ENCODE data around the gene SLC17A4. TPM values are rescaled to one million over a fixed set of nuclear protein-coding genes. Genes with fewer than 3 reads are reported as not detected.

Gene SLC17A4
- total and polyA plus RNA-seq, 10 of the 15 experiments (the other 5 are each of a cell fraction or from before 2014, with no cell fraction given): not detected

DNA sequence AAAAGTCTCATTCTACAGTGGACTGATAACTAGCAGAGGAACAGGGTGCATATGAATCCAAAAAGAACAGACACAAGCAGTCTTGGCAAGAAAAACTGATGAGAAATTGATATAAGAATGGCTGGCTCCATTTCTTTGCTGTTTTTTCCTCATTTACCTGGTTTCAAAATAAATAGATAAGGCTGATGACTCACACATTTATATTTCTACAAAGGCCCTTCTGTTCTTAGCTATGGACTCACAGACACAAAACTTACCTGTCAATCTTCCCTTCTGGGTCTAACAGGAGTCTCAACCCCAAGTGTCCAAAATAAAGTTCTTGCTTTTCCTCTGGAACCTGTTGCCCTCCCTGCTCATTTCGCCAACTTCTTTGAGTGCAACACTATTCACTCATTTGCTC is 941 bp downstream of the SLC17A4 start:
- DNase-seq (ENCODE audit: low read depth, low spot score) (no peak), FAIRE-seq (no peak), ATAC-seq (no peak)
- intact Hi-C loops (cut with micrococcal nuclease; ENCODE audit: unreplicated experiment) (no loop called here), in situ Hi-C loops (cut with MboI) (no loop called here)
- BruUV-seq (replicated peaks): no TSS peak
- ChIA-PET RAD21 (ENCODE audit: unreplicated experiment) (no interaction called here), SMC1A (ENCODE audit: uncharacterized antibody, unreplicated experiment) (interaction anchor here (1.0 kb wide), 1 partner anchor 34 kb away, joined by 3 read pairs; no protein-coding TSS in a partner anchor), CTCF (interaction anchor here (1.4 kb wide), 1 partner anchor 34 kb away, joined by 5 read pairs; no protein-coding TSS in a partner anchor), POLR2A (no interaction called here)
- no peak overlapping the region for H3K27ac ChIP-seq (ENCODE audit: control insufficient read depth, insufficient read depth)
- no peaks in the 10 kb centered on the region for H3K36me3 ChIP-seq (ENCODE audit: control insufficient read depth in 2 of 2, insufficient read depth in 2 of 2, low read length in 1 of 2)
- H3K4me3 ChIP-seq: no peak overlapping the region
- WGBS (ENCODE audit: insufficient coverage, insufficient replicate concordance, low lambda C conversion rate, missing lambda C conversion rate): 25% methylated on average over 1 of the region's 1 CpG
- H3K9ac ChIP-seq (ENCODE audit: control insufficient read depth, insufficient read depth, low read length): no peak overlapping the region
- H3K9me3 ChIP-seq (replicated peaks; ENCODE audit: control insufficient read depth, insufficient read depth, low read length): no peaks in the 10 kb centered on the region
- no peaks in the 10 kb centered on the region for H3K4me1 ChIP-seq (ENCODE audit: control insufficient read depth, insufficient read depth, low read length)
- no peak overlapping the region for H3K4me2 ChIP-seq (ENCODE audit: control insufficient read depth, insufficient read depth)
- no peaks in the 10 kb centered on the region for H3K79me2 ChIP-seq (ENCODE audit: control insufficient read depth, insufficient read depth, low read length)
- no peak overlapping the region for H2AFZ ChIP-seq (ENCODE audit: control insufficient read depth, low read depth, low read length)
- H3K27me3 ChIP-seq (replicated peaks in 1 of 2; ENCODE audit: control insufficient read depth in 2 of 2, insufficient read depth in 2 of 2, low read length in 1 of 2): peaks cover 0 to 2% of the 10 kb centered on the region in 2 experiments; a peak in 2 of 4 replicates
- H4K20me1 ChIP-seq (ENCODE audit: control insufficient read depth, insufficient read depth): no peaks in the 10 kb centered on the region
- no peak for TF ChIP-seq POLR2AphosphoS2 (IDR thresholded peaks at IDR 0.05; ENCODE audit: low read depth, low read length)
- TF ChIP-seq, protein P1, sequence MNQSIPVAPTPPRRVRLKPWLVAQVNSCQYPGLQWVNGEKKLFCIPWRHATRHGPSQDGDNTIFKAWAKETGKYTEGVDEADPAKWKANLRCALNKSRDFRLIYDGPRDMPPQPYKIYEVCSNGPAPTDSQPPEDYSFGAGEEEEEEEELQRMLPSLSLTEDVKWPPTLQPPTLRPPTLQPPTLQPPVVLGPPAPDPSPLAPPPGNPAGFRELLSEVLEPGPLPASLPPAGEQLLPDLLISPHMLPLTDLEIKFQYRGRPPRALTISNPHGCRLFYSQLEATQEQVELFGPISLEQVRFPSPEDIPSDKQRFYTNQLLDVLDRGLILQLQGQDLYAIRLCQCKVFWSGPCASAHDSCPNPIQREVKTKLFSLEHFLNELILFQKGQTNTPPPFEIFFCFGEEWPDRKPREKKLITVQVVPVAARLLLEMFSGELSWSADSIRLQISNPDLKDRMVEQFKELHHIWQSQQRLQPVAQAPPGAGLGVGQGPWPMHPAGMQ (IDR thresholded peaks at IDR 0.05; ENCODE audit: borderline replicate concordance): no peak
- no peak for TF ChIP-seq CBX5 (IDR thresholded peaks at IDR 0.05; ENCODE audit: low read depth)
- TF ChIP-seq, protein P2, sequence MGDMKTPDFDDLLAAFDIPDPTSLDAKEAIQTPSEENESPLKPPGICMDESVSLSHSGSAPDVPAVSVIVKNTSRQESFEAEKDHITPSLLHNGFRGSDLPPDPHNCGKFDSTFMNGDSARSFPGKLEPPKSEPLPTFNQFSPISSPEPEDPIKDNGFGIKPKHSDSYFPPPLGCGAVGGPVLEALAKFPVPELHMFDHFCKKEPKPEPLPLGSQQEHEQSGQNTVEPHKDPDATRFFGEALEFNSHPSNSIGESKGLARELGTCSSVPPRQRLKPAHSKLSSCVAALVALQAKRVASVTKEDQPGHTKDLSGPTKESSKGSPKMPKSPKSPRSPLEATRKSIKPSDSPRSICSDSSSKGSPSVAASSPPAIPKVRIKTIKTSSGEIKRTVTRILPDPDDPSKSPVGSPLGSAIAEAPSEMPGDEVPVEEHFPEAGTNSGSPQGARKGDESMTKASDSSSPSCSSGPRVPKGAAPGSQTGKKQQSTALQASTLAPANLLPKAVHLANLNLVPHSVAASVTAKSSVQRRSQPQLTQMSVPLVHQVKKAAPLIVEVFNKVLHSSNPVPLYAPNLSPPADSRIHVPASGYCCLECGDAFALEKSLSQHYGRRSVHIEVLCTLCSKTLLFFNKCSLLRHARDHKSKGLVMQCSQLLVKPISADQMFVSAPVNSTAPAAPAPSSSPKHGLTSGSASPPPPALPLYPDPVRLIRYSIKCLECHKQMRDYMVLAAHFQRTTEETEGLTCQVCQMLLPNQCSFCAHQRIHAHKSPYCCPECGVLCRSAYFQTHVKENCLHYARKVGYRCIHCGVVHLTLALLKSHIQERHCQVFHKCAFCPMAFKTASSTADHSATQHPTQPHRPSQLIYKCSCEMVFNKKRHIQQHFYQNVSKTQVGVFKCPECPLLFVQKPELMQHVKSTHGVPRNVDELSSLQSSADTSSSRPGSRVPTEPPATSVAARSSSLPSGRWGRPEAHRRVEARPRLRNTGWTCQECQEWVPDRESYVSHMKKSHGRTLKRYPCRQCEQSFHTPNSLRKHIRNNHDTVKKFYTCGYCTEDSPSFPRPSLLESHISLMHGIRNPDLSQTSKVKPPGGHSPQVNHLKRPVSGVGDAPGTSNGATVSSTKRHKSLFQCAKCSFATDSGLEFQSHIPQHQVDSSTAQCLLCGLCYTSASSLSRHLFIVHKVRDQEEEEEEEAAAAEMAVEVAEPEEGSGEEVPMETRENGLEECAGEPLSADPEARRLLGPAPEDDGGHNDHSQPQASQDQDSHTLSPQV (IDR thresholded peaks at IDR 0.05): no peak
- no peak for TF ChIP-seq ESRRA (IDR thresholded peaks at IDR 0.05; ENCODE audit: low read length)
- TF ChIP-seq, protein P3, sequence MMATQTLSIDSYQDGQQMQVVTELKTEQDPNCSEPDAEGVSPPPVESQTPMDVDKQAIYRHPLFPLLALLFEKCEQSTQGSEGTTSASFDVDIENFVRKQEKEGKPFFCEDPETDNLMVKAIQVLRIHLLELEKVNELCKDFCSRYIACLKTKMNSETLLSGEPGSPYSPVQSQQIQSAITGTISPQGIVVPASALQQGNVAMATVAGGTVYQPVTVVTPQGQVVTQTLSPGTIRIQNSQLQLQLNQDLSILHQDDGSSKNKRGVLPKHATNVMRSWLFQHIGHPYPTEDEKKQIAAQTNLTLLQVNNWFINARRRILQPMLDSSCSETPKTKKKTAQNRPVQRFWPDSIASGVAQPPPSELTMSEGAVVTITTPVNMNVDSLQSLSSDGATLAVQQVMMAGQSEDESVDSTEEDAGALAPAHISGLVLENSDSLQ (IDR thresholded peaks at IDR 0.05): no peak
- no peak for TF ChIP-seq CHD2 (IDR thresholded peaks at IDR 0.05; ENCODE audit: borderline replicate concordance, low read depth, low read length)
- TF ChIP-seq IKZF1 (conservative IDR thresholded peaks at IDR 0.05): no peak
- TF ChIP-seq, protein P4, sequence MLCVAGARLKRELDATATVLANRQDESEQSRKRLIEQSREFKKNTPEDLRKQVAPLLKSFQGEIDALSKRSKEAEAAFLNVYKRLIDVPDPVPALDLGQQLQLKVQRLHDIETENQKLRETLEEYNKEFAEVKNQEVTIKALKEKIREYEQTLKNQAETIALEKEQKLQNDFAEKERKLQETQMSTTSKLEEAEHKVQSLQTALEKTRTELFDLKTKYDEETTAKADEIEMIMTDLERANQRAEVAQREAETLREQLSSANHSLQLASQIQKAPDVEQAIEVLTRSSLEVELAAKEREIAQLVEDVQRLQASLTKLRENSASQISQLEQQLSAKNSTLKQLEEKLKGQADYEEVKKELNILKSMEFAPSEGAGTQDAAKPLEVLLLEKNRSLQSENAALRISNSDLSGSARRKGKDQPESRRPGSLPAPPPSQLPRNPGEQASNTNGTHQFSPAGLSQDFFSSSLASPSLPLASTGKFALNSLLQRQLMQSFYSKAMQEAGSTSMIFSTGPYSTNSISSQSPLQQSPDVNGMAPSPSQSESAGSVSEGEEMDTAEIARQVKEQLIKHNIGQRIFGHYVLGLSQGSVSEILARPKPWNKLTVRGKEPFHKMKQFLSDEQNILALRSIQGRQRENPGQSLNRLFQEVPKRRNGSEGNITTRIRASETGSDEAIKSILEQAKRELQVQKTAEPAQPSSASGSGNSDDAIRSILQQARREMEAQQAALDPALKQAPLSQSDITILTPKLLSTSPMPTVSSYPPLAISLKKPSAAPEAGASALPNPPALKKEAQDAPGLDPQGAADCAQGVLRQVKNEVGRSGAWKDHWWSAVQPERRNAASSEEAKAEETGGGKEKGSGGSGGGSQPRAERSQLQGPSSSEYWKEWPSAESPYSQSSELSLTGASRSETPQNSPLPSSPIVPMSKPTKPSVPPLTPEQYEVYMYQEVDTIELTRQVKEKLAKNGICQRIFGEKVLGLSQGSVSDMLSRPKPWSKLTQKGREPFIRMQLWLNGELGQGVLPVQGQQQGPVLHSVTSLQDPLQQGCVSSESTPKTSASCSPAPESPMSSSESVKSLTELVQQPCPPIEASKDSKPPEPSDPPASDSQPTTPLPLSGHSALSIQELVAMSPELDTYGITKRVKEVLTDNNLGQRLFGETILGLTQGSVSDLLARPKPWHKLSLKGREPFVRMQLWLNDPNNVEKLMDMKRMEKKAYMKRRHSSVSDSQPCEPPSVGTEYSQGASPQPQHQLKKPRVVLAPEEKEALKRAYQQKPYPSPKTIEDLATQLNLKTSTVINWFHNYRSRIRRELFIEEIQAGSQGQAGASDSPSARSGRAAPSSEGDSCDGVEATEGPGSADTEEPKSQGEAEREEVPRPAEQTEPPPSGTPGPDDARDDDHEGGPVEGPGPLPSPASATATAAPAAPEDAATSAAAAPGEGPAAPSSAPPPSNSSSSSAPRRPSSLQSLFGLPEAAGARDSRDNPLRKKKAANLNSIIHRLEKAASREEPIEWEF (IDR thresholded peaks at IDR 0.05; ENCODE audit: insufficient replicate concordance, low read depth, low read length): no peak
- no peak for TF ChIP-seq MYC (IDR thresholded peaks at IDR 0.05; ENCODE audit: insufficient read depth, insufficient read length, insufficient replicate concordance, low read length, severe bottlenecking)

Data from GM12878 (cell line).